SK-N-DZ (cell line): ENCODE measurements around the gene MLXIPL.
"Not testable (repeated sequence)": the region's sequence is repeated elsewhere in the genome, so short reads cannot be mapped to it uniquely, and the experiment has no call there.

ENCODE experiments used
- DNase-seq: peaks from one replicate; pipeline ENCODE4 v3.0.0-alpha.2; 2015; ENCODE audit warnings: low spot score

The MLXIPL gene

DNA sequence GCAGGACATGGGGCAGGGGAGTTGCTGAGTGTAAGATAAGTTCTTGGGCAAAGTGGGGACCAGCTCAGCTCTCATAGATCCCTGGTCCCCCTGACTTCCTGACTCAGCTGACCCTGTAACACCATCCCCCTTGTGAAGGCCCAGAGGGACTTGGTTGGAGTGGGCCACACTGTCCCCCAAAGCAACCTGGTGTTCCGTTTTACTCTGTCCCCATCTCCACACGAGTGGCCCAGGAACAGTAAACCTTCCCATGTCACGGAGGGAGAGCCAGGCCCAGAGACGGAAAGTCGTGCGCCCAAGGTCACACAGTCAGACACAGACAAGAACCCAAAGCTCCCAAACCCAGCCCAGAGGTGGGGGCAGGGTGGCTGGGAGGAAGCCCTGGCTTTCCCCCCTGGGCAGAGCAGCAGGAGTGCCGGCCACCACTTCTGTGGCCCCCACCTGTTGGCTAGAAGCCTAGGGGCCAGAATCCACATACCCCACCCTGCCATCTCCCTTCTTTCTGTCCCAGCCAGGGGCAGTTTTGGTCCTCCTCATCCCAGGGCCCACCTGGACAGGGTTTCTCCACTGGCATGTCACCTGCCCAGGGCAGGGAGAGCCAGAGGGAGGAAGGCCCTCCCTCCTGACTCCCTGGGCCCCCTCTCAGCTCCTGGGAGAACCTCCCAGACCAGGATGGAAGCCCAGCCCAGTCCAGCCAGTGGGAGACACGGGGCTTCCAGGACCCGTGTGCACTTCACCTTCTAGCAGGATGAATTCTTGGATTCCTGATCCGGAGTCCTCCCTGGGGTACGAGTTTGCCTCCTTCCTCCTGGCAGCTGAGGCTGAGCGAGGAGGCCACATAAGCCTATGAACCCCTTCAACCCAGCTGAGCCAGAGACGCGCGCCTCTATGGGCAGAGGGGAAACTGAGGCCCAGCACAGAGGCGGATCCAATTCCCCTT, 22.7 kb upstream of the MLXIPL start:
- DNase-seq, result no peak

GRCh38 chr7:73645643-73646174, 21.4 kb upstream of the MLXIPL start:
- DNase-seq, result no peak

- DNase-seq, result no peak
These were observed 20.5 kb upstream of the MLXIPL start for GRCh38 chr7:73644688-73645286.

DNA sequence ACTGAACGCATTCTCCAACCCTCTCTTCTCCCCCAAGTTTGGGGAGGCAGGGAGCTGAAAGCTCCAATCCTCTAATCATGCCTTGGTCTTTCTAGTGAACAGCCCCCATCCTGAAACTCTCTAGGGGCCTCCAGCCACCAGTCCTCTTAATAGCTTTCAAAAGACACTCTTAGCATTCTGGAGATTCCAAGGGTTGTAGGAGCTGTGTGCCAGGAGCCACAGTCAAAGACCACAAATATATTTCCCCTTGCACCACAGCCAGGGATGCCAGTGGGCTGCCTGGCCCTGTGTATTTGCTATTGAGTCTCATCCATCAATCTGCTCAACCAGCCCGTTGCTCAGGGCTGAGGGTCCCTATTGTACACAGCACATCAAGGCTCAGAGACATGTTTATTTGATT, 18.5 kb upstream of the MLXIPL start:
- no peak for DNase-seq

GRCh38 chr7:73638911-73639310, 14.6 kb upstream of the MLXIPL start:
- no peak for DNase-seq

- DNase-seq, result no peak
These were observed 11.3 kb upstream of the MLXIPL start for GRCh38 chr7:73635428-73636200.

- no peak for DNase-seq
These were observed 9.5 kb upstream of the MLXIPL start for GRCh38 chr7:73633844-73634243.

DNA sequence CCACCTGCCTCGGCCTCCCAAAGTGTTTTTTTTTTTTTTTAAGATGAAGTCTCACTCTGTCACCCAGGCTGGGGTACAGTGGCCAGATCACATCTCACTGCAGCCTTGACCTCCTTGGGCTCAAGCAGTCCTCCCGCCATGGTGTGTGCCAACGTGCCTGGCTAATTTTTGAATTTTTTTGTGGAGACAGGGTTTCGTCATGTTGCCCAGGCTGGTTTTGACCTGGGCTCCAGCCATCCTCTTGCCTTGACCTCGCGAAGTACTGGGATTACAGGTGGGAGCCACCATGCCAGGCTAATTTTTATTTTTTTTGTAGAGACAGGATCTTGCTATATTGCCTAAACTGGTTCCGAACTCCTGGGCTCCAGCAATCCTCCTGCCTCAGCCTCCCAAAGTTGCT, 9.0 kb upstream of the MLXIPL start:
- DNase-seq, result no peak

DNA sequence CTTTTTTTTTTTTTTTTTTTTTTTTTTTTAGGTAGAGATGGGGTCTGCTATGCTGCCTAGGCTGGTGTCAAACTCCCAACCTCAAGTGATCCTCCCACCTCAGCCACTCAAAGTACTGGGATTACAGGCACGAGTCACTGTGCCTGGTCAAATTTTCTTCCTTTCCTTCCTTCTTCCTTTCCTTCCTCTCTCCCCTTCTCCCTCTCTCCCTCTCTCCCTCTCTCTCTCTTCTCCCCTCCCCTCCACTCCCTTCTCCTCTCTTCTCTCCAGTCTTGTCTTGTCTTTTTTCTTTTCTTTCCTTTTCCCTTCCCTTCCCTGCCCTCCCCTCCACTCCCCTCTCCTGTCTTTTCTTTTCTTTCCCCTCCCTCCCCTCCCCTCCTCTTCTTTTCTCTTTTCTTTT, 7.2 kb upstream of the MLXIPL start:
- no peak for DNase-seq

GRCh38 chr7:73628504-73628903, 4.2 kb upstream of the MLXIPL start:
- no peak for DNase-seq

DNA sequence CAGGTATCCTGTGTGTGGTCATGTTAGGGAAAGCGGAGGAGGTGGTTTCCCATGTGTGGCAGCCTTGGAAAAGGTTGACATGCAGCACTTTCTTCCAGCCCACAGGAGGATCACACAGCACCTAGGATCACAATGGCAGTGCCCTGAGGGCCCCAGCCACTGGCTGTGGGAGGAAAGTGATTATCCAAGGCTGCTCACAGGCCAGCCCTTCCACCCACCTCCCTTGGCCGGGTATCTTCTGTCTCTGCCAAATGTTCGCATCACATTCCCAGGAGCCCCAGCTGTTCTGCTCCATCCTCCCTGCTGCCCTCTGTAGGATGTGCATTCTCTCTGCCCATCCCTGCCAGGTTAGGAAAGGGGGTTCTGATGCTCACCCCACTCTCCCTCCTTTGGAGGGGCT, 2.5 kb upstream of the MLXIPL start:
- DNase-seq, result no peak

GRCh38 chr7:73625276-73625675, 954 bp upstream of the MLXIPL start:
- no peak for DNase-seq

- no peak for DNase-seq
These were observed 313 bp upstream of the MLXIPL start for GRCh38 chr7:73624669-73625001.

- no peak for DNase-seq
These were observed 1.2 kb downstream of the MLXIPL start for GRCh38 chr7:73622909-73623797.

GRCh38 chr7:73622527-73622908, 1.8 kb downstream of the MLXIPL start:
- no peak for DNase-seq

DNA sequence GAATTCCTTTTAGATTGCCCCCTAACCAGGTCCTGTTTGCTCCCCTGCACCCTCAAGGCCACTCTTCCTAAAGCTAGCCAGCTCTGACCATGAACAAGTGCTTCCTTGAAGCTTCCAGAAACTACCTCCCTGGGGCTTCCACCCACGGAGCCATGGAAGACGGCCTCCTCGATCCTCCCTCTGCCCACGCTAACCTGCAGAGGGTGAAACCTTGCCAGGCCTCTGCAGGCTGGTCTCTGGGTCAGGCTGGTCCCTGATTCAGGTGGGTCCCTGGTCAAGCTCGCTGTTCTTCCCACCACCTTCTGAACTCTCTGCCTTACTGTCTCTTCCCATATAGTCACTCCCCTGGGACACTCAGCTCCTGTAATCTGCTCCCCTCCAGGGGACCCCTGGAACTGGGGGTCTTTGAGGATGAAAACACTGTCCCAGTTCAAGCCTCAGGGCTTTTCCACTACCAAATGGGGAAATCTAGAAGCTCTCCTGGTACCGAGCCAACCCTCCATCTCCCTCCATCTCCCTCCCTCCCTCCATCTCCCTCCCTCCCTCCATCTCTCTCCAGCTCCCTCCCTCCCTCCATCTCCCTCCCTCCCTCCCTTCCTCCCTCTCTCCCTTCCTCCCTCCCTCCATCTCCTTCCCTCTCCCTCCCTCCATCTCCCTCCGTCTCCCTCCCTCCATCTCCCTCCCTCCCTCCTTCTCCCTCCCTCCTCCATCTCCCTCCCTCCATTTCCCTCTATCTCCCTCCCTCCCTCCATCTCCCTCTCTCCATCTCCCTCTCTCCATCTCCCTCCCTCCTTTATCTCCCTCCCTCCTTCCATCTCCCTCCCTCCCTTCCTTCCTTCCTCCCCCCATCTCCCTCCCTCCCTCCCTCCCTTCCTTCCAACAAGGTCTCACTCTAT, 2.9 kb downstream of the MLXIPL start:
- no peak for DNase-seq

DNA sequence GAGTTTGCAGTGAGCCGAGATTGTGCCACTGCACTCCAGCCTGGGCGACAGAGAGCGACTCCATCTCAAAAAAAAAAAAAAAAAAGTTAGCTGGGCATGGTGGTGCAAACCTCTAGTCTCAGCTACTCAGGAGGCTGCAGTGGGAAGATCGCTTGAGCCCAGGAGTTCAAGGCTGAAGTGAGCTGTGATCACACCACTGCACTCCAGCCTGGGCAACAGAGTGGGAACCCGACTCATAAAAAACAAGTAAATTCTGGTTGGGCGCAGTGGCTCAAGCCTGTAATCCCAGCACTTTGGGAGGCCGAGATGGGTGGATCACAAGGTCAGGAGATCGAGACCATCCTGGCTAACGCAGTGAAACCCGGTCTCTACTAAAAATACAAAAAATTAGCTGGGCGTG, 4.9 kb downstream of the MLXIPL start:
- DNase-seq, result not testable (repeated sequence)

DNA sequence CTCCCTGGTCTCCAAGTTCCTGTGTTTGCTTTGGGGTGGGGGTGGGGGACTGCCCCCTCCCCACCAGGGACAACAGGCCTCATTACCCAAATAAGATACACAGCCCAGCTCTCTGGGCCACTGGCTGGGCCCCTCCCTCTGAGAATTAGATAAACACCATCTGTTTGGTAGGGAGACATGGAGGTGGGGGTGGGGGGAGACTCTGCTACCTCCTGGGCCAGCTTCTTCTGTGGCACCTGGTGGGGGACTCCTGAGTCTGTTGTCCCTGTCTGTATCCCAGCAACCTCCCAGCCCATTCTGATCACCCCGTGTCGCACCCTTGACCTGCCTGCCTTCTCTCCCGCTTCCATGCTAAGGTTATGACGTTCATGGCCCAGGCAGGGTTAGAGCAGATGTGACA, 5.8 kb downstream of the MLXIPL start:
- no peak for DNase-seq

DNA sequence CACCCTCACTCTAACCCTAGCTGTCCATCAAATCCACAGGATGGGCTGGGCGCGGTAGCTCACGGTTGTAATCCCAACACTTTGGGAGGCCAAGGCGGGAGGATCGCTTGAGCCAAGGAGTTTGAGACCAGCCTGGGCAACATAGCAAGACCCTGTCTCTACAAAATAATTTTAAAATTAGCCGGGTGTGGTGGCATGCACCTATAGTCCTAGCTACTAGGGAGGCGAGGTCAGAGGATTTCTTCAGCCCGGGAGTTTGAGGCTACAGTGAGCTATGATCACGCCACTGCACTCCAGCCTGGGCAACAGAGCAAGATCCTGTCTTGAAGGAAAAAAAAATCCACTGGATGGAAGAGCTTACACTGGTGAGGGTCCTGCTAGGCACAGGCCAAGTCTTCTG, 6.8 kb downstream of the MLXIPL start:
- not testable (repeated sequence) for DNase-seq

DNA sequence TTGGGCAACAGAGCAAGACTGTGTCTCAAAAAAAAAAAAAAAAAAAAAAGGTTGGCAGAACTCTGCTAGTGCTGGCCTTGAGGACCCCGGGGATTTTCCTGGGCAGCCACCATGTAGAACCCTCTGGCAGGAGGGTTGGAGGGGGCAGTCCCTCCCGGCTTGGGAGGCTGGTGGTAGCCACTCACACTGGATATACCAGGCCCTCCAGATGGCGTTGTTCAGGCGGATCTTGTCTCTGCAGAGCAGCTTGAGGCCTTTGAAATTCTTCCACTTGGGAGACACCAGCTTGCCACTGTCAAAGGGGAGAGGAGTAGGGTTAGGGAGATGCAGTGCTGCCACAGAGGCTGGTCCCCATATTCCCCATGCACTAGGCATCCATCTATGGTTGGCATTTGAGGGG, 8.4 kb downstream of the MLXIPL start:
- DNase-seq, result no peak
